ENCODE results near the gene RARS2. TPM values are rescaled to one million over a fixed set of nuclear protein-coding genes. Genes with fewer than 3 reads are reported as not detected.

RARS2 gene, protein sequence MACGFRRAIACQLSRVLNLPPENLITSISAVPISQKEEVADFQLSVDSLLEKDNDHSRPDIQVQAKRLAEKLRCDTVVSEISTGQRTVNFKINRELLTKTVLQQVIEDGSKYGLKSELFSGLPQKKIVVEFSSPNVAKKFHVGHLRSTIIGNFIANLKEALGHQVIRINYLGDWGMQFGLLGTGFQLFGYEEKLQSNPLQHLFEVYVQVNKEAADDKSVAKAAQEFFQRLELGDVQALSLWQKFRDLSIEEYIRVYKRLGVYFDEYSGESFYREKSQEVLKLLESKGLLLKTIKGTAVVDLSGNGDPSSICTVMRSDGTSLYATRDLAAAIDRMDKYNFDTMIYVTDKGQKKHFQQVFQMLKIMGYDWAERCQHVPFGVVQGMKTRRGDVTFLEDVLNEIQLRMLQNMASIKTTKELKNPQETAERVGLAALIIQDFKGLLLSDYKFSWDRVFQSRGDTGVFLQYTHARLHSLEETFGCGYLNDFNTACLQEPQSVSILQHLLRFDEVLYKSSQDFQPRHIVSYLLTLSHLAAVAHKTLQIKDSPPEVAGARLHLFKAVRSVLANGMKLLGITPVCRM
- polyA plus RNA-seq: 10 to 100 TPM in 1 of 2 donors, 1 to 10 TPM in 1; 7.9 to 16.1 TPM

DNA sequence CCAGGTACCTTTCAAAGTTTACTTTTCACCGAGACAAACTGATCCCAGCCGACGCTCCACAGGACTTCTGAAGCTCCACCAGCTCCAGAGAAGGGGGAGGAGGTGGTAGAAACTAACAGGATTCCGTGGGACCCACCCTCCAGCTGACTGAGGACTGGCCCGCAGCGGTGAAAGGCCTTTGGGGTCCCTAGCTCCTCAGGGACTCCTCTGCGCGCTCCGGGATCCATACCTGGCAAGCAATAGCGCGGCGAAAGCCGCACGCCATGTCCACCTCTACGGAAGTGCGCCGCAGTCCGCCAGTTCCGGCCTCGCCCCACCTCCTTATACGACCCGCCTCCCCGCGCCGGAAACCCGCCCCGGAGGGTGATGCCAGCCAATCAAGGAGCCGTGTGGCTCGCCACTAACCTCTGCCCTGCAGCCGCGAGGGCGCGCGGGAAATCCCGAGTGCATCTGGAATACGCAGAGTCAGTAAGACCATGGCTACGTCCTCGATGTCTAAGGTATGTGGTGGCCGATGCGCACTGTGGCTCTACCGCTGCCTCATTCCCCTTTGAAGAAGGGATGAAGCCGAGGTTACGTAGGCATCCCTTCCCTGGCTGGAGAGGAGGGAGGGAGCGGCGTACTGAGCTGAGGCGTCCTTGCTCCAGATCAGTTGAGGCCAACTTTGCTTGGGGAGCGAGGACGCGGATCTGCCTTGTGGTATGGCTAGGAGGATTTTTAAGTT lies at the start of gene RARS2, which contains the start of gene ORC3:
TSS of gene RARS2 (minus strand) at position 295 of the 724 bp plus-strand sequence. CDS start at position 265, 30 bp downstream.
TSS of gene ORC3 (plus strand) at position 443 of the 724 bp plus-strand sequence. CDS start at position 477, 34 bp downstream.
- no peaks in the 10 kb centered on the region for H3K27me3 ChIP-seq (ENCODE audit: control insufficient read depth in 1 of 2, insufficient read depth in 2 of 2, low read length in 2 of 2)
- no peaks in the 10 kb centered on the region for H3K4me1 ChIP-seq (ENCODE audit: control insufficient read depth in 2 of 2, insufficient read depth in 2 of 2, low read length in 1 of 2)
- H3K9me3 ChIP-seq (ENCODE audit: control insufficient read depth in 2 of 2, insufficient read depth in 1 of 2, low read depth in 1 of 2, low read length in 1 of 2): no peaks in the 10 kb centered on the region
- no peaks in the 10 kb centered on the region for H3K36me3 ChIP-seq (ENCODE audit: control insufficient read depth in 2 of 2, insufficient read depth in 2 of 2, low read length in 1 of 2)
- peak within 1 kb of the TSS; percentile 81 to 92 for H3K27ac ChIP-seq (ENCODE audit: low read depth in 2 of 2, low read length in 1 of 2)
- 0% methylated on average over 49 of the region's 49 CpGs for WGBS, 2 donors
- peak within 1 kb of the TSS; percentile 92 to 94 for H3K4me3 ChIP-seq (ENCODE audit: low read depth in 1 of 2, low read length in 2 of 2)

DNA sequence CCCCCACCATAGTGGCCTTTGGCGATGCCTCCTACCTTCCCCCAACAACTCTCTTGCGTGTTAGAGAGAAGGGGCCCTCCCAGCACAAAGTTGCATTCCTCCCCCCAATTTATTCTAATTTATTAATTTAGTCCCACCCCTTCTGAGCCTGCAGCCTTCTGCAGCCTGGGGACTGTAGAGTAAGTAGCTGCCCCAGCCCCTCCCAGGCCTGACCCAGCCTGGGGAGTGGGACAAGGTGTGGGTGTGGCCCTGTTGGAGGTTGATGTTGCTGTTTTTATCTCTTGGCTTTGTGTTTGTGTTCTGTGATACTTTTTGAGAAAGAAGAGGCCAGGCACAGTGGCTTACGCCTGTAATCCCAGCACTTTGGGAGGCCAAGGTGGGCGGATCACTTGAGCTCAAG lies 49.6 kb upstream of the RARS2 start:
- Histone ChIP-seq H3K4me1 (ENCODE audit: control insufficient read depth in 2 of 2, insufficient read depth in 2 of 2, low read length in 1 of 2) (no peaks in the 10 kb centered on the region), H3K9me3 (ENCODE audit: control insufficient read depth in 2 of 2, insufficient read depth in 1 of 2, low read depth in 1 of 2, low read length in 1 of 2) (no peaks in the 10 kb centered on the region), H3K4me3 (ENCODE audit: low read depth in 1 of 2, low read length in 2 of 2) (no peak overlapping the region), H3K27ac (ENCODE audit: low read depth in 2 of 2, low read length in 1 of 2) (no peak overlapping the region), H3K27me3 (ENCODE audit: control insufficient read depth in 1 of 2, insufficient read depth in 2 of 2, low read length in 2 of 2) (no peaks in the 10 kb centered on the region), H3K36me3 (ENCODE audit: control insufficient read depth in 2 of 2, insufficient read depth in 2 of 2, low read length in 1 of 2) (no peaks in the 10 kb centered on the region)
- WGBS, 2 donors: 97 to 98% methylated on average over 4 of the region's 4 CpGs

DNA sequence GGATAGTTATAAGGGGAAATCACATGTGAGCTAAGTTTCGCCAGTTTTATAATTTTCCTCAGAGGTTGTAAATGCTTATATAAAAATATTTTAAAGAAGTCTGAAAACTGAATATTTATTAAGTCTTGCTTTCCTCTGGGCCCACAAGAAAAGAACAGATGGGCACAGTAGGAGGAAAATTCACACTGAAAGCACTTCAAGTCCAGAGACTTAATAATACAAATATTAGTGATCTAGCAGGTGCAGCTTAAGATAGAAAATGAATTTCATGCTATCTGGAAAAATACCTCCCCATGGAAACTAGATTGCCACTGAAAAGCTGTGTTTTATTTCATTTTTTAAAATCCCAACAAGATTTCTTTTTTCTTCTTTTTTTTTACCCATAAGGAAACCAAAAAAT lies 47.3 kb upstream of the RARS2 start:
- 93 to 100% methylated on average over 1 of the region's 1 CpG for WGBS, 2 donors
- Histone ChIP-seq H3K27ac (ENCODE audit: low read depth in 2 of 2, low read length in 1 of 2) (no peak overlapping the region), H3K36me3 (ENCODE audit: control insufficient read depth in 2 of 2, insufficient read depth in 2 of 2, low read length in 1 of 2) (no peaks in the 10 kb centered on the region), H3K9me3 (ENCODE audit: control insufficient read depth in 2 of 2, insufficient read depth in 1 of 2, low read depth in 1 of 2, low read length in 1 of 2) (no peaks in the 10 kb centered on the region), H3K4me3 (ENCODE audit: low read depth in 1 of 2, low read length in 2 of 2) (no peak overlapping the region), H3K4me1 (ENCODE audit: control insufficient read depth in 2 of 2, insufficient read depth in 2 of 2, low read length in 1 of 2) (no peaks in the 10 kb centered on the region), H3K27me3 (ENCODE audit: control insufficient read depth in 1 of 2, insufficient read depth in 2 of 2, low read length in 2 of 2) (no peaks in the 10 kb centered on the region)

DNA sequence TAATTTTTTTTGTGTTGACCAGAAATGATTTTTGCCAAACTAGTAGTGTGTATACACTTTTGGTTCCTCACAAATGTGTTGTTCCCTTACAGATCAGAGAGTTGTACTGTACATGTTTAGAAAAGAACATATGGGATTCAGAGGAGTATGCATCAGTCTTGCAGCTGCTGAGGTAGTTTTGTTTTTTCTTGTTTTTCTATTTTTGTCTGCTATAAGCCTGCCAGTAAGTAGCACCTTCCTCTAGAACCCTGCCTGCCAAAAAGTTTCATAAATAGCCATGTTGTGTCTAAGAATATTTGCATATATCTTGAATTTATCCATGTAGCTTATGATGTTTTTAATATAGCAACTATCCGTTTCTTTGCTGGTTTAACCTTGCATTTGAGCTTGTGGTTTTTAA lies 46.5 kb upstream of the RARS2 start:
- Histone ChIP-seq H3K4me1 (ENCODE audit: control insufficient read depth in 2 of 2, insufficient read depth in 2 of 2, low read length in 1 of 2) (no peaks in the 10 kb centered on the region), H3K4me3 (ENCODE audit: low read depth in 1 of 2, low read length in 2 of 2) (no peak overlapping the region), H3K36me3 (ENCODE audit: control insufficient read depth in 2 of 2, insufficient read depth in 2 of 2, low read length in 1 of 2) (no peaks in the 10 kb centered on the region), H3K27ac (ENCODE audit: low read depth in 2 of 2, low read length in 1 of 2) (no peak overlapping the region), H3K9me3 (ENCODE audit: control insufficient read depth in 2 of 2, insufficient read depth in 1 of 2, low read depth in 1 of 2, low read length in 1 of 2) (no peaks in the 10 kb centered on the region), H3K27me3 (ENCODE audit: control insufficient read depth in 1 of 2, insufficient read depth in 2 of 2, low read length in 2 of 2) (no peaks in the 10 kb centered on the region)
- WGBS, 2 donors: 82 to 95% methylated on average over 1 of the region's 1 CpG

DNA sequence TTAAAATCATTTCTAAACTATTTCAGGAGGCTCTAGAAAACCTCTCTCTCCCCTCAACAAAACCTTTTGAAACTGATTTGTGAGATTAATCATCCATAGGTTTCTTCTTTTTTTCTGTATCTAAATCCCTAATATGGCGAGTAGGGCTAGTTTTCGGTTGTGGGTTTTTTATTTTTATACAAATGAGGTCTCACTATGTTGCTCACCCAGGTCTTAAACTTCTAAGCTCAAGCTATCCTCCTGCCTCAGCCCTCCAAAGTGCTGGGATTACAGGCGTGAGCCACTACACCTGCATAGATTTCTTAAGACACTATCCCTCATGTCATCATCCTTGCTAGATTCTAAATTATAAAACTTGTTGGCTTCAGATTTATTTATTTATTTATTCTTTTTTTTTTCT lies 44.1 kb upstream of the RARS2 start:
- Histone ChIP-seq H3K9me3 (ENCODE audit: control insufficient read depth in 2 of 2, insufficient read depth in 1 of 2, low read depth in 1 of 2, low read length in 1 of 2) (no peaks in the 10 kb centered on the region), H3K36me3 (ENCODE audit: control insufficient read depth in 2 of 2, insufficient read depth in 2 of 2, low read length in 1 of 2) (no peaks in the 10 kb centered on the region)

DNA sequence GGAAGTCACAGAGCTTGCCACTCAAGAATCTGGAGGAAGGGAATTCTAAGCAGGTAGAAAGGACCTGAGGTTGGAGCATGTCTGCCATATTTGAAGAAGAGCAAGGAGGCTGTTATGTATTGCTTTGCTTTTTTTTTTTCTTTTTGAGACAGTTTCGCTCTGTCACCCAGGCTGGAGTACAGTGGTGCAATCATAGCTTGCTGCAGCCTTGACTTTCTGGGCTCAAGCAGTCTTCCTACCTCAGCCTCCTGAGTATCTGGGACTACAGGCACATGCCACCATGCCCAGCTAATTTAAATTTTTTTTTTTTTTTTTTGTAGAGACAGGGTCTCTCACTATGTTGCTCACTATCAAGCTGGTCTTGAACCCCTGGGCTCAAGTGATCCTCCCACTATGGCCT lies 41.0 kb upstream of the RARS2 start:
- Histone ChIP-seq H3K27me3 (ENCODE audit: control insufficient read depth in 1 of 2, insufficient read depth in 2 of 2, low read length in 2 of 2) (no peaks in the 10 kb centered on the region), H3K36me3 (ENCODE audit: control insufficient read depth in 2 of 2, insufficient read depth in 2 of 2, low read length in 1 of 2) (no peaks in the 10 kb centered on the region), H3K4me3 (ENCODE audit: low read depth in 1 of 2, low read length in 2 of 2) (no peak overlapping the region), H3K27ac (ENCODE audit: low read depth in 2 of 2, low read length in 1 of 2) (no peak overlapping the region), H3K4me1 (ENCODE audit: control insufficient read depth in 2 of 2, insufficient read depth in 2 of 2, low read length in 1 of 2) (no peaks in the 10 kb centered on the region), H3K9me3 (ENCODE audit: control insufficient read depth in 2 of 2, insufficient read depth in 1 of 2, low read depth in 1 of 2, low read length in 1 of 2) (no peaks in the 10 kb centered on the region)
- 95 to 100% methylated on average over 1 of the region's 1 CpG for WGBS, 2 donors

More for the DNA sequence above, 44.1 kb upstream of the RARS2 start:
- WGBS, 2 donors: 91 to 97% methylated on average over 3 of the region's 3 CpGs
- Histone ChIP-seq H3K27ac (ENCODE audit: low read depth in 2 of 2, low read length in 1 of 2) (no peak overlapping the region), H3K27me3 (ENCODE audit: control insufficient read depth in 1 of 2, insufficient read depth in 2 of 2, low read length in 2 of 2) (no peaks in the 10 kb centered on the region), H3K4me3 (ENCODE audit: low read depth in 1 of 2, low read length in 2 of 2) (no peak overlapping the region), H3K4me1 (ENCODE audit: control insufficient read depth in 2 of 2, insufficient read depth in 2 of 2, low read length in 1 of 2) (no peaks in the 10 kb centered on the region)

DNA sequence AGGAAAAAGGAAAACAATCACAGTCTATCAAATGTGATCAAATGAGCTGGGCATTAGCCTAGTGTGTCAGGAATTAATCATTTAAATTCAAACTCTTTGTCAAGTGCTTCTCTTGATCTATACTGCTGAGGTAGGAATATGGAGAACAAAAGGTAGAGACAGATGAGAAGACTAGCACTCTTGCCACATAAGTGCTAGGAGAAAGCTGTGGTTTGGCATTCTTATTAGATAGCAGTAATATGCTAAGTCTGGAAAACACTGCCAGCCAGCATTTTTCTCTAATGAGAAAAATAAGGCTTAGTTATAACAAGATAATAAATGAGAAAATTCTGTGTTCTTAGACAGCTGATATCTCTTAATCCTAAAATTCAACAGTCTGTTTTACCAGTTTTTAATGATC lies 39.1 kb upstream of the RARS2 start:
- no peak overlapping the region for H3K27ac ChIP-seq (ENCODE audit: low read depth in 2 of 2, low read length in 1 of 2)
- H3K9me3 ChIP-seq (ENCODE audit: control insufficient read depth in 2 of 2, insufficient read depth in 1 of 2, low read depth in 1 of 2, low read length in 1 of 2): no peaks in the 10 kb centered on the region
- no peaks in the 10 kb centered on the region for H3K27me3 ChIP-seq (ENCODE audit: control insufficient read depth in 1 of 2, insufficient read depth in 2 of 2, low read length in 2 of 2)
- H3K4me1 ChIP-seq (ENCODE audit: control insufficient read depth in 2 of 2, insufficient read depth in 2 of 2, low read length in 1 of 2): no peaks in the 10 kb centered on the region
- H3K4me3 ChIP-seq (ENCODE audit: low read depth in 1 of 2, low read length in 2 of 2): no peak overlapping the region
- no peaks in the 10 kb centered on the region for H3K36me3 ChIP-seq (ENCODE audit: control insufficient read depth in 2 of 2, insufficient read depth in 2 of 2, low read length in 1 of 2)

DNA sequence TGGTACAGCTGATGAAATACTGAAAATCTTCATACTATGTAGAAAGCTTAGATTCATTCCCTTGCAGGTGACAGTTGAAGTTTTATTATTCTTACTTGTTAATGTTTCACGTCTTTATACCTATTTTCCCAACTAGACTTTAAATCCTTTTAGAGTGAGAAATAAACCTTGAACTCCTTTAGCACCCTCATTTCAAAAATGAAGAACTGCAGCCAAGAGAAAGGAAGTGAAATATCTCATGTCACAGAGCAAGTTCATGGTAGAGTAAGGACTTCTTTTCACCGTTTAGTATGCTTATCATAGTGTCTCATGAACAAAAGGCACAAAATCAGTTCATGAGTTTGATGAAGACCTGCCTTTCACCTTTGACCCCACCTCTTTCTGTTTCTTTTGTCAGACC lies 38.6 kb upstream of the RARS2 start:
- Histone ChIP-seq H3K36me3 (ENCODE audit: control insufficient read depth in 2 of 2, insufficient read depth in 2 of 2, low read length in 1 of 2) (no peaks in the 10 kb centered on the region), H3K4me3 (ENCODE audit: low read depth in 1 of 2, low read length in 2 of 2) (no peak overlapping the region), H3K4me1 (ENCODE audit: control insufficient read depth in 2 of 2, insufficient read depth in 2 of 2, low read length in 1 of 2) (no peaks in the 10 kb centered on the region), H3K27me3 (ENCODE audit: control insufficient read depth in 1 of 2, insufficient read depth in 2 of 2, low read length in 2 of 2) (no peaks in the 10 kb centered on the region), H3K27ac (ENCODE audit: low read depth in 2 of 2, low read length in 1 of 2) (no peak overlapping the region), H3K9me3 (ENCODE audit: control insufficient read depth in 2 of 2, insufficient read depth in 1 of 2, low read depth in 1 of 2, low read length in 1 of 2) (no peaks in the 10 kb centered on the region)
- WGBS, 2 donors: 76 to 79% methylated on average over 2 of the region's 2 CpGs

DNA sequence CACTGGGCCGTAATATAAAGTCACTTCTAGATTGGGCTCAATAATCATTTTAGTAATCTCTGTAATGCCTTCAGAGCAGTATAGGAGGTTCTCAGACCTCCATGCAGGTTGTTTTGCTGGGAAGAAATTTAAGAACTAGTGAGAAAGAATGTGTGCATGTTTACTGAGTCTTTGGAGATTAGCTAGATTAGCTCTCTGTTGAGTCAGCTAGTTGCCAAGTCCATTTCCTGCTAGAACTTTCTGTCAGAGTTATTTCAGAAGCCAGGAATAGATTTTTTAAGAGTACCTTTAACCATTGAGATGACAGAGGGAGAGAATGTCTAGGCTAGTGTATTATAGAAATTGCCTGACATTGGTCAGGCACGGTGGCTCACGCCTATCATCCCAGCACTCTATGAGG lies 33.5 kb upstream of the RARS2 start:
- 89 to 92% methylated on average over 3 of the region's 3 CpGs for WGBS, 2 donors
- no peaks in the 10 kb centered on the region for H3K4me1 ChIP-seq (ENCODE audit: control insufficient read depth in 2 of 2, insufficient read depth in 2 of 2, low read length in 1 of 2)
- no peaks in the 10 kb centered on the region for H3K36me3 ChIP-seq (ENCODE audit: control insufficient read depth in 2 of 2, insufficient read depth in 2 of 2, low read length in 1 of 2)
- no peaks in the 10 kb centered on the region for H3K27me3 ChIP-seq (ENCODE audit: control insufficient read depth in 1 of 2, insufficient read depth in 2 of 2, low read length in 2 of 2)
- peak overlapping the region in 1 of 2 donors; percentile 47 for H3K27ac ChIP-seq (ENCODE audit: low read depth in 2 of 2, low read length in 1 of 2)
- no peak overlapping the region for H3K4me3 ChIP-seq (ENCODE audit: low read depth in 1 of 2, low read length in 2 of 2)
- no peaks in the 10 kb centered on the region for H3K9me3 ChIP-seq (ENCODE audit: control insufficient read depth in 2 of 2, insufficient read depth in 1 of 2, low read depth in 1 of 2, low read length in 1 of 2)

Measured in esophagus (tissue), 2 donors.